Astrocyte (in vitro differentiated cells and primary cell): ENCODE measurements around the gene GNMT. TPM values are rescaled to one million over a fixed set of nuclear protein-coding genes. Genes with fewer than 3 reads are reported as not detected.

ENCODE experiments used
- DNase-seq: peaks from one replicate; pipeline ENCODE4 v3.0.0-alpha.2; 2010; ENCODE audit warnings: low read depth
- FAIRE-seq: peaks from 2 replicates; lab custom pipeline; 2011; peaks lifted over from hg19 to GRCh38; lab: Jason Lieb, UNC
- H2AFZ ChIP-seq: 2 replicates; pipeline ENCODE4 v1.6.0; 2012; ENCODE audit warnings: low read depth, low read length, inconsistent platforms
- H3K27ac ChIP-seq: 2 replicates; pipeline ENCODE4 v1.5.1; 2011; ENCODE audit warnings: low read depth, low read length, inconsistent platforms
- H3K27me3 ChIP-seq: 2 replicates; pipeline ENCODE4 v1.6.0; 2011; ENCODE audit warnings: low read length, inconsistent platforms; ENCODE audit not compliant: insufficient read depth
- H3K36me3 ChIP-seq: 2 replicates; pipeline ENCODE4 v1.5.1; 2011; ENCODE audit warnings: low read length, inconsistent platforms; ENCODE audit not compliant: insufficient read depth
- H3K4me1 ChIP-seq: 2 replicates; pipeline ENCODE4 v1.5.1; 2011; ENCODE audit warnings: low read length, inconsistent platforms; ENCODE audit not compliant: insufficient read depth
- H3K4me2 ChIP-seq: 2 replicates; pipeline ENCODE4 v1.6.0; 2012; ENCODE audit warnings: low read length, inconsistent platforms
- H3K4me3 ChIP-seq: 2 replicates; pipeline ENCODE4 v1.5.1; 2011; ENCODE audit warnings: low read depth, mild to moderate bottlenecking, low read length, inconsistent platforms; ENCODE audit not compliant: insufficient read depth
- H3K79me2 ChIP-seq: 2 replicates; pipeline ENCODE4 v1.6.0; 2012; ENCODE audit warnings: mild to moderate bottlenecking, low read length, inconsistent platforms; ENCODE audit not compliant: insufficient read depth
- H3K9ac ChIP-seq: 2 replicates; pipeline ENCODE4 v1.6.0; 2012; ENCODE audit warnings: mild to moderate bottlenecking, low read length, inconsistent platforms
- H3K9me3 ChIP-seq: 2 replicates; pipeline ENCODE4 v1.5.1; 2012; ENCODE audit warnings: low read depth, mild to moderate bottlenecking, low read length, inconsistent platforms; ENCODE audit not compliant: insufficient read depth
- H4K20me1 ChIP-seq: 2 replicates; pipeline ENCODE4 v1.6.0; 2012; ENCODE audit warnings: low read length, inconsistent platforms; ENCODE audit not compliant: insufficient read depth
- H3K27ac Mint-ChIP-seq: one replicate; pipeline ENCODE4 v1.8.0; 2021; ENCODE audit warnings: mild to moderate bottlenecking, mixed read lengths; ENCODE audit not compliant: unreplicated experiment
- H3K27me3 Mint-ChIP-seq: one replicate; pipeline ENCODE4 v1.8.0; 2021; ENCODE audit warnings: low read depth, mixed read lengths; ENCODE audit not compliant: unreplicated experiment
- H3K36me3 Mint-ChIP-seq: one replicate; pipeline ENCODE4 v1.8.0; 2021; ENCODE audit warnings: low read depth, mixed read lengths; ENCODE audit not compliant: unreplicated experiment
- H3K4me1 Mint-ChIP-seq: one replicate; pipeline ENCODE4 v1.8.0; 2021; ENCODE audit warnings: low read depth, mixed read lengths; ENCODE audit not compliant: unreplicated experiment
- H3K4me3 Mint-ChIP-seq: one replicate; pipeline ENCODE4 v1.8.0; 2021; ENCODE audit warnings: mild to moderate bottlenecking, moderate library complexity, mixed read lengths; ENCODE audit not compliant: unreplicated experiment
- H3K9me3 Mint-ChIP-seq: one replicate; pipeline ENCODE4 v1.8.0; 2021; ENCODE audit warnings: mild to moderate bottlenecking, mixed read lengths; ENCODE audit not compliant: unreplicated experiment
- EZH2 ChIP-seq: IDR thresholded peaks from 2 replicates; pipeline ENCODE4 v1.6.1; 2012; ENCODE audit warnings: mild to moderate bottlenecking, low read length, inconsistent platforms; ENCODE audit not compliant: insufficient read depth
- total RNA-seq: library from RNA; stranded (reverse); gene quantifications from 2 replicates; pipeline ENCODE4 v1.2.1, GENCODE V29; 2021
- TF ChIP-seq, protein P1 (sequence below): IDR thresholded peaks from 2 replicates; pipeline ENCODE4 v1.5.1; 2011; ENCODE audit warnings: low read depth, mild to moderate bottlenecking, inconsistent platforms, low read length, moderate library complexity; ENCODE audit not compliant: insufficient read depth

Gene GNMT
- total RNA-seq, 1 donor from 2014 or later = 0.68 TPM

DNA sequence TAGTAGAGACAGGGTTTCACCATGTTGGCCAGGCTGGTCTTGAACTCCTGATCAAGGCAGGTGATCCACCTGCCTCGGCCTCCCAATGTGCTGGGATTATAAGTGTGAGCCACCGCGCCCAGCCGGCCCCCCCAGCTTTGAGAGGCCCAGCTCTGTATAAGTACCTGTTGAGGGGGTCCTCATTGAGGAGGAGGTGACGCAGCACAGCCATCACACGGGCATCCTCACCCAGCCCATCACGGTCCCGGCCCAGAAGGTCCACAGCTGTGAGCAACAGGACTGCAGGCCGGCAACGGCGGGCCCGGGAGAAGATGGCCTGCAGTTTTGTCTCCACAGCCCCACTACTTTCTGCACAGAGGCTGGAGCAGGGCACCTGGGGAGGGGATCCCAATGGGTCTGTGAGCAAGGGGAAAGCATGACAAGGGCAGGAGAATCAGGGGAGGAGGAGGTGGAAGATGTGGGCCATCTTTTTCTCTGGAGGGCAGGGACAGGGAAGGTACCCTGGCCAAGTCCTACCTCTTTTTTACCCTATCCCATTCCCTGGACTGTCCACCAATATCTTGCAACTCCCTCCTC lies 7.7 kb downstream of the GNMT start:
- Mint-ChIP-seq H3K36me3 (peaks cover 15% of the 10 kb centered on the region), H3K27me3 (no peaks in the 10 kb centered on the region), H3K27ac (no peak overlapping the region), H3K4me1 (peaks cover 11% of the 10 kb centered on the region), H3K9me3 (no peaks in the 10 kb centered on the region), H3K4me3 (no peak overlapping the region)
- TF ChIP-seq, protein P1, sequence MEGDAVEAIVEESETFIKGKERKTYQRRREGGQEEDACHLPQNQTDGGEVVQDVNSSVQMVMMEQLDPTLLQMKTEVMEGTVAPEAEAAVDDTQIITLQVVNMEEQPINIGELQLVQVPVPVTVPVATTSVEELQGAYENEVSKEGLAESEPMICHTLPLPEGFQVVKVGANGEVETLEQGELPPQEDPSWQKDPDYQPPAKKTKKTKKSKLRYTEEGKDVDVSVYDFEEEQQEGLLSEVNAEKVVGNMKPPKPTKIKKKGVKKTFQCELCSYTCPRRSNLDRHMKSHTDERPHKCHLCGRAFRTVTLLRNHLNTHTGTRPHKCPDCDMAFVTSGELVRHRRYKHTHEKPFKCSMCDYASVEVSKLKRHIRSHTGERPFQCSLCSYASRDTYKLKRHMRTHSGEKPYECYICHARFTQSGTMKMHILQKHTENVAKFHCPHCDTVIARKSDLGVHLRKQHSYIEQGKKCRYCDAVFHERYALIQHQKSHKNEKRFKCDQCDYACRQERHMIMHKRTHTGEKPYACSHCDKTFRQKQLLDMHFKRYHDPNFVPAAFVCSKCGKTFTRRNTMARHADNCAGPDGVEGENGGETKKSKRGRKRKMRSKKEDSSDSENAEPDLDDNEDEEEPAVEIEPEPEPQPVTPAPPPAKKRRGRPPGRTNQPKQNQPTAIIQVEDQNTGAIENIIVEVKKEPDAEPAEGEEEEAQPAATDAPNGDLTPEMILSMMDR = no peak
- TF ChIP-seq EZH2 = no peak
- H3K4me2 ChIP-seq = no peak overlapping the region
- no peak overlapping the region for H3K27ac ChIP-seq
- H4K20me1 ChIP-seq = peaks cover 3% of the 10 kb centered on the region
- no peak overlapping the region for H3K9ac ChIP-seq
- no peaks in the 10 kb centered on the region for H3K27me3 ChIP-seq
- H3K36me3 ChIP-seq = no peaks in the 10 kb centered on the region
- no peak overlapping the region for H3K4me3 ChIP-seq
- no peak overlapping the region for H2AFZ ChIP-seq
- FAIRE-seq = no peak
- H3K4me1 ChIP-seq = peaks cover 6% of the 10 kb centered on the region
- H3K79me2 ChIP-seq = no peaks in the 10 kb centered on the region
- no peak for DNase-seq
- H3K9me3 ChIP-seq = no peaks in the 10 kb centered on the region

DNA sequence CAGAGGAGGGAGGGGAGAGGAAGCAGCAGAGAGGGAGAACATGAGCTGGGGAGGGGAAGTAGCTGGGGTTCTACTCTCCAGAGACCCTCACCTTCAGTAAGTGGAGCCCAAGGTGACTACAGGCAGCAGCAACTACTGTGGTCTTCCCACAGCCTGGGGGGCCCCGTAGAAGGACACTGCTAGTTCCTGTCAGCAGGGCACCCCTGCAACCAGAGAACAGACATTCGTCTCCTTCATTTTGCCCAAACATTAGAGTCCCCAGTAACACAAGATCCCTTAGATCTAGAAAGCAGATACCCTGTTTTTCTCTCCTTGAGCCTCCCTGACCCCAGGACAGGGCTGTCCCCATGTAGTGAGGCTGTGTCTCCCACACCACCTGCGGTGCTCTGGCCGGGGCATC lies 8.2 kb downstream of the GNMT start:
- Histone ChIP-seq H4K20me1 (peaks cover 3% of the 10 kb centered on the region), H3K79me2 (no peaks in the 10 kb centered on the region), H3K27me3 (no peaks in the 10 kb centered on the region), H3K36me3 (no peaks in the 10 kb centered on the region), H3K27ac (no peak overlapping the region), H3K9me3 (no peaks in the 10 kb centered on the region), H3K4me1 (peaks cover 6% of the 10 kb centered on the region), H3K4me2 (no peak overlapping the region), H2AFZ (no peak overlapping the region), H3K9ac (no peak overlapping the region), H3K4me3 (no peak overlapping the region)
- FAIRE-seq (no peak), DNase-seq (no peak)
- Mint-ChIP-seq H3K27ac (no peak overlapping the region), H3K36me3 (peaks cover 16% of the 10 kb centered on the region), H3K27me3 (no peaks in the 10 kb centered on the region), H3K4me3 (no peak overlapping the region), H3K4me1 (peaks cover 11% of the 10 kb centered on the region), H3K9me3 (no peaks in the 10 kb centered on the region)
- TF ChIP-seq, protein P1 = no peak
- TF ChIP-seq EZH2 = no peak

DNA sequence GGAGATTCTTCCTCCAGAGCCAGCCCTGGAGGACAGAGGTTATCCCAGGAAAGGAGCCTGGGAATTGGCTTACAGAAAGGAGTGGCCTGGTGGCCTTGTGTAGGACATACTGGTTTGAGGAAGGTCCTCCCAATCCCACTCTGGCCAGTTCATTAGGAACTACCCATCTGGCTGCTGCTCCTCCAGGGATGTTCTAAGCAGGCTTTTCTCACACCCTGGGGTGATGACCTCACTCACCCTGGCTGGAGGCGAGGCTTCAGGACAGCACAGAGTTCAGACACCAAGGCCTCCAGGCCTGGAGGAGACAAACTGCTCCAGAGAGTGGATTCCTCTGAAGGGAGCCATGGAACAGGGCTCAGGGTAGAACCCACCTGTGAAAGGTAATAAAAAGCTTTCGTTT lies 8.9 kb downstream of the GNMT start:
- Mint-ChIP-seq H3K9me3 (no peaks in the 10 kb centered on the region), H3K4me1 (peaks cover 11% of the 10 kb centered on the region), H3K27me3 (no peaks in the 10 kb centered on the region), H3K36me3 (peaks cover 19% of the 10 kb centered on the region), H3K27ac (no peak overlapping the region), H3K4me3 (no peak overlapping the region)
- H3K36me3 ChIP-seq = no peaks in the 10 kb centered on the region
- H3K4me2 ChIP-seq = no peak overlapping the region
- no peak overlapping the region for H3K27ac ChIP-seq
- FAIRE-seq (no peak), DNase-seq (no peak)
- no peak for TF ChIP-seq EZH2
- TF ChIP-seq, protein P1 = no peak
- H3K9me3 ChIP-seq = no peaks in the 10 kb centered on the region
- peaks cover 3% of the 10 kb centered on the region for H4K20me1 ChIP-seq
- H2AFZ ChIP-seq = no peak overlapping the region
- no peak overlapping the region for H3K4me3 ChIP-seq
- no peaks in the 10 kb centered on the region for H3K79me2 ChIP-seq
- peaks cover 6% of the 10 kb centered on the region for H3K4me1 ChIP-seq
- H3K9ac ChIP-seq = no peak overlapping the region
- no peaks in the 10 kb centered on the region for H3K27me3 ChIP-seq
